ENCODE results near the gene VSTM4.

VSTM4 gene

DNA sequence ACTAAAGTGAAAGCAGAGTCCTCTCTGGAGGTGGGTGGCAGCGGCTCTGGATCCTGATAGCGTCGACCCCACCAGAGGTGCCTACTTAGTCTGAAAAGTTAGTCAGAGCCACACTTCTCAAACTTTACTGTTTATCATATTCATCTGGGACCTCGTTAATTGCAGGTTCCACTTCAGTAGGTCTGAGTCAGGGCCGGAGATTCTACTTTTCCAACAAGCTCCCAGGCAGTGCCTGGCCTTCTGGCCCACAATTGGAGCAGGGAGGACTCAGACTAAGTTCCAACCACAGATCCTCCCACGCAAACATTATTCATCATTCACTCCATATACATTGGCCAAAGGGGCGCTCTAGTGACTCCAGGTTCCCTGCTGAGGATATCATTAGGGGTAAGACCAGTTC lies 78.1 kb downstream of the VSTM4 start:
- DNase-seq, result no peak

- no peak for DNase-seq
These were observed 78.7 kb downstream of the VSTM4 start for GRCh38 chr10:49036638-49037037.

DNA sequence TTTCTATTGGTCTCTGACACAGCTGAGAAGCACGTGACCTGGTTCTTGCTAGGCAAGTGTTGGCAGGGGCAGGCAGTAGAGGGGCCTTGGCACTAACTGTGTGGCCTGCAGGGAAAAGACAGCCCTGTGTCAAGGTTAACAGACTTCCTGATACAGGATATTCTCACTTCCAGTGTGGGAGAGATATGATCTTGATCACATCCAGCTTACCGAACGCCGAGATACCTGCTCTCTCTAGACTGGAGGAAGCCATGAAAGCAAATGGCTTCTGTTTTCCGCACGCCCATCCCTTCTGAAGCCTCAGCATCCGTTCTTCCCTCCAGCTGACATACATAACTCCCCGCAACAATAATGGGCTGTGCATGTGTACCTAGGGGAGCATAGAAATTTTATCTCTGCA lies 79.4 kb downstream of the VSTM4 start:
- DNase-seq, result no peak

DNA sequence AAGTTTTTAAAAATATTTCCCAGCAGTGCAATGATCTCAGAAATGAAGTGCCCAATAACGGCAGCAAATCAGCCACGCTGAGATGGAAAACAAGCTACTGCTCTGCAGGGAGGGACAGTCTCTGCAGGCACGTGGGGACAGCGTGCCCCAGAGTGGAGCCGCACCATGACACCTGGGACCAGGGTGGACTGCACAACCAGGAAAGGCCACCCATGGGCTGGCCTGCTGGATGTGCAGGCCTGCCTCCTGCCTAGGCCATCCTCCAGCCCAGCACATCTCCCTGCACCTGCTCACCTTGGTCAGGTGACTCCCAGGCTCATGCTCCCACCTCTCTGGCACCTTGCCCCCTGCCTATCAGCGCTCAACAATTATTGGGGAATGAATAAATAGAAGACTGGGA lies 80.4 kb downstream of the VSTM4 start:
- no peak for DNase-seq

DNA sequence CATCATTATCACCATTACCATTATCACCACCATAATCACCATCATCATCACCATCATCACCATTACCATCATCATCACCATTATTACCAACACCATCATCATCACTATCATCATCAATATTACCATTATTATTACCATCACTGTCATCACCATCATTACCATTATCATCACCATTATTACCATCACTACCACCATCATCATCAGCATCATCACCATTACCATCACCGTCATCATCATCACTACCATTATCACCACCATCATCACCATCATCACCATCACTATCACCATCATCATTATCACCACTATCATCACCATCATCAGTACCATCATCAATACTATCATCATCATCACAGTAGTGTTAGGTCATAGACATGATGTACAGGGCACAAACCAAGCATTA lies 81.4 kb downstream of the VSTM4 start:
- DNase-seq, result no peak

GRCh38 chr10:49029666-49030065 lies 85.7 kb downstream of the VSTM4 start:
- DNase-seq, result no peak

GRCh38 chr10:49028639-49029038 lies 86.7 kb downstream of the VSTM4 start:
- no peak for DNase-seq

DNA sequence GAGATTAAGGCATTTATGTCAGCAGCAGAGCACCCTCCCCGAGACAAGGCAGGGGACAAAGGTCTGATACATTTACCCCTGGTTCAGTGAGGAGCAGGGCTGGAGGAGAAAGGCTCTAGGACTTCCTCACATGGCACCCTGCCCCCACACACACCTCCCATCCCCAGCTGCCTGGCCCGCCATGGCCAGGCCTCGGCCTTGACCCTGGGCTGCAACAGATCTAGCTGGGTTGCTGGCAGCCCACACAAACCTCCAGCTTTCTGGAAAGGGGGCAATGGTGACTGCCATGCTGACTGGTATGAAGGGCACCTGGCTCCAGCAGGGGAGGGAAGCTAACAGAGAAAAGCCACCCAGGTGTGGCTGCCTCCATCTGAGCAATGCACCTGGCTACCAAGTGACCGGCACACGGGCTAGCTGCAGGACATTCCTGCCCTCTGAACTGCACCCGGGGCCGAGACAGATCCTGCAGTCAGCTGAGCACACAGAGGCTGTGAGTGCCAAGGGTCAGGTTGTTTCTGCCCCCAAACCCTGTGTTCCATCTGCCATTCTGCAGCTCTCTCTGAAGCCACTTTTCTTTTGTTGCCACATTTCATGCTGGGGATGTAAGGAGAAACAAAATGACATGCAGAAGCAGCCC lies 89.9 kb downstream of the VSTM4 start:
- DNase-seq, result no peak

DNA sequence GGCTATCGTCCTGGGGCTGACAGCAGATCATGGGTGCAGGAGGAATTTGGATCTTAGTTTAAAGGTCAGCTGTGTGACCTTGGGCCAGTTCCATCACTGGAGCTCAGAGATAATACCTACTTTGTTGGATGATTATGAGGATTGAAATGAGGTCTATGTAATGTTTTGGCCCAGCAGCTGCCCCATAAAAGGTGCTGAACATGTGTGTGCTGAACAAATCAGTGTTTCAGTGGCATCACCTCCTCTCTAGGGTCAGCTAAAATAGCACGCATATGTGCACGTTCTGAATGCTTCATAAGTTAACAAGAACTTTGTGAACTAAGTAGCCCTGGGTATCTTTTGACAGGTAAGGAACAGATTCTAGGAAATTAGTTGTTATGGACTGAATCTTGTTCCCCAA lies 90.8 kb downstream of the VSTM4 start:
- DNase-seq, result no peak

GRCh38 chr10:49023752-49024151 lies 91.6 kb downstream of the VSTM4 start:
- no peak for DNase-seq

DNA sequence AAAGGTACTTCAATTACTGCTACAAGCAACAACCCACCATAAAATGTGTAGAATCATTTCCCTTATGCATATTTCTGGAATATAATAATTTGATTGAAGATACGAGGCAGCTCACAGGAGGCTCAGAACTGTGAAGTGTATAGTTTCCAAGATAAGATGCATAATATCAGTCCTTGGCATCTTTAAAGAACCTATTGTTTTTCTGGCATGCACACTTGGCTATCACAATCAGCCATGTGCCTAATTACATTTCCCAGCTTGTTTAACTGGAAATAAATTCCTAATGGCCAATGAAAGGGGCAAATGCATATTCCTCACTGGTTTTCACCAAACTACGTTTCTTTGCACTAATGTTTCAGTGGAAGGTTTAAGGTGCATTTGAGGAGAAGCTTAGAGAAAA lies 92.3 kb downstream of the VSTM4 start:
- DNase-seq, result no peak

- no peak for DNase-seq
These were observed 93.6 kb downstream of the VSTM4 start for GRCh38 chr10:49021685-49022084.

DNA sequence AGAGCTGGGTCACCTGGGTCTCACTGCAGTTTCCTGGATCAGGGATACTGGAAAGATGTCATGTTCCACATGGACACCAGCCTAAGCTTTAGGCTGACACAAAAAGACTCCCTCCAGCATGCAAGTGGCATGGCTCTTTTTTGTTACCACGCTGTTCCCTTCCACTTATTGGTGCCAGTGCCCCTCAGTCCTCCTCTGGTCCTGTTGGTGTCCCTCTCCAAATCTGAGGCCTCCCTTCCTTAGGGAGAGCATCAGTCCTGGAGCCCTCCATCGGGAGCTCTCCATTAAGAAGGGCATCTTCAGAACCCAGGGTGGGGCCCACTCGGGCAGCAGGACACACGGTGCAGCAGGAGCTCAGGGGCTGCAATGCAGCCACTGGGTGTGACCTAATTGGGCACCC lies 99.6 kb downstream of the VSTM4 start:
- no peak for DNase-seq

GRCh38 chr10:49012603-49013002 lies 102.7 kb downstream of the VSTM4 start:
- DNase-seq, result no peak

GRCh38 chr10:49011756-49012155 lies 103.6 kb downstream of the VSTM4 start:
- no peak for DNase-seq

GRCh38 chr10:49010865-49011264 lies 104.5 kb downstream of the VSTM4 start:
- DNase-seq, result no peak

DNA sequence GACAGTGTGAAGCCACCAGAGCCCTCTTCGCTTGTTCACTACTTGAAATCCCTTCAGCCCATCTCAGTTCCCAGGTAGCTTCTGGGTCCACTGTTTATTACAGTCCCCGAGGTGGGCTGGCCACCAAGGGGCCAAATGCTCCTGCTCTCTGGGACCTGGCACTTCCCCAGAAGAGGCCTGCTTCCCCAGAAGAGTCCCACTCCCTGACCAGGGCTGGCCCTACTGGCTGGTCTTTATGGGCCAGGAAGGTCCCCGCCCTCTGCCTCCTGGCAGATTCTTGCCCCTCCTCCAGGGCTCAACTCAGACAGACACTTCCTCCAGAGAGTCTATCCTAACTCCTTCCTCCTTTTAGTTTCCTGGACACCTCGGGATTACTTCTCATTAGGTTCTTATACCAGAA lies 105.0 kb downstream of the VSTM4 start:
- no peak for DNase-seq

GRCh38 chr10:49009199-49009979 lies 105.9 kb downstream of the VSTM4 start:
- DNase-seq, result no peak

DNA sequence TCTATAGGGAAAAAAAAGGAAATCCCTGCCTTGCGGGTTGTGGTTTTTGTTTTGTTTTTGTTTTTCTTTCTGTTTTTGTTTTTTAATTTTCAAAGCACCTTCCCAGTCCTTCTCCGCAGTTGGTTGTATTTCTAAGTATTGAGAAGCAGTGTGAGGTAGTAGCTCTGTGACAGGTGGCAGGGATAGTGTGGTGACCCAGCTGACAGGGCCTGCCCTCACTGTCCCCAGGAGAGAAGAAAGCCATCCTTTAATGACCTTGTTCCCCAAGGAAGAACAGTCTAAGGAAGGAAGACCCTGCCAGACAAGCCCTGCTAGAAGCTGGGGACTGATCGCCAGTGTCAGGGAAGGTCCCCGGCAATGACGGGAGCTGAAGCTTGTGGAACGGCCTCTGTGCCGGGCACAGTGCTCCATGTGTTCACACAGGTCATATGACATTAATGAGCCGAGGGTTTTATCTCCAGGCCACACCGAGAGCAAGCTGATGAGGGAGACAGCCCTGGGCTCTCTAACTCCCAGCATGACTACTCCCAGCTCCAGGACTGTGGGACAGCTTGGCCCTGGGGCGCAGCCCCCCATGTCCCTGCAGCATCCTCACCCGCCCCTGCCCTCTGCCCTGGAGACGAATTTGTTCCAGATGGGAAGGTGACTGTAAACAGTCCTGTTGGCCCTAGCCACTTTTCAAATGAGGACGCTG lies 106.7 kb downstream of the VSTM4 start:
- no peak for DNase-seq

GRCh38 chr10:49008091-49008490 lies 107.2 kb downstream of the VSTM4 start:
- DNase-seq, result no peak

DNA sequence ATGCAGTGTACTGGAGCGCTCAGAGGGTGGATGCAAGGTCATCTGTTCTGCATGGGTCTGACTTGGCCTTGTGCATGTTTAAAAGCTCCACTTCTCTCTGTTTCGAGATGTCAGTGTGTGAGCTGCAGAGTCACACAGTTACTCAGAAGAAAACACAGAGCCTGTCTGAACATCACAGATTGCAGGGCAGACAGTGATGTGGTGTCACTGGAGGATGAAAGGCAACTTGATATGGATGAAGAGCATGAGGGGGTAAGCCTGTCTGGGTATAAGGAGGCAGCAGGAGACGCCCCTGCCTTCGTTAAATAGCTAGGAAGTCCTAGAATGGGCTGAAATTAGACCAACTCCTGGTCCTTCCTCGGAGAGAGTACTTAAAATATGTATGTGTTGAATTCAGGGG lies 108.2 kb downstream of the VSTM4 start:
- no peak for DNase-seq

DNA sequence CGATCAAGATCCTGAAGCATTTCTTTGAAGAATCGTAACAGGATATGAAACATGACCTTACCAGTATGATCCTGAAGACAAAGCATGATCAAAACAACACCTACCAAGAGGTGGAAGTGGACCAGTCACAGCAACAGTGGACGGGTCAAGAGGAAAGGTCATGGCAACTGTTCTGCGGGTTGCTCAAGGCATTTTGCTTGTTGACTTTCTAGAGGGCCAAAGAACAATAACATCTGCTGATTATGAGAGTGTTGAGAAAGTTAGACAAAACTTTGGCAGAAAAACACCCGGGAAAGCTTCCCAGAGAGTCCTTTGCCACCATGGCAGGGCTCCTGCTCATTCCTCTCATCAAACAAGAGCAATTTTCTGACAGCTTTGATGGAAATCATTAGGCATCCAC lies 110.1 kb downstream of the VSTM4 start:
- DNase-seq, result no peak

- no peak for DNase-seq
These were observed 113.3 kb downstream of the VSTM4 start for GRCh38 chr10:49001870-49002672.
